OCI-LY1 (cell line): Measurements from ENCODE around the gene ACTR8.

Source experiments
- CTCF ChIP-seq: fragments of 200-600 bp; sonication (generic), shearing (Covaris generic); IDR thresholded peaks from 2 replicates; pipeline ENCODE4 v1.5.1; 2017; ENCODE audit warnings: mild to moderate bottlenecking, antibody characterized with exemption, low read length, moderate library complexity, mixed read lengths
- EZH2 ChIP-seq: fragments of 200-600 bp; sonication (generic), shearing (Covaris generic); IDR thresholded peaks from 2 replicates; pipeline ENCODE4 v1.8.0; 2017; ENCODE audit warnings: borderline replicate concordance, mixed run types, mild to moderate bottlenecking, antibody characterized with exemption, low read length, moderate library complexity, mixed read lengths

GRCh38 chr3:53820084-53820483 is 61.9 kb downstream of the ACTR8 start:
- TF ChIP-seq CTCF, result no peak
- TF ChIP-seq EZH2, result no peak
